Thymus (tissue), 11 donors: Measurements from ENCODE around the gene APOO. TPM values are rescaled to one million over a fixed set of nuclear protein-coding genes. Genes with fewer than 3 reads are reported as not detected.

Experiments used
- DNase-seq, 9 donors: peaks; one replicate each; pipeline ENCODE4 v3.0.0-alpha.2; 2013; ENCODE audit warnings: low spot score in 9 of 9, low read depth in 6 of 9, missing footprints in 1 of 9
- H3K27ac ChIP-seq, 2 donors: one replicate each; pipeline ENCODE4 v1.5.1; 2013; ENCODE audit warnings: control low read depth in 1 of 2, low read depth in 1 of 2, low read length in 1 of 2, mild to moderate bottlenecking in 1 of 2, moderate library complexity in 1 of 2
- H3K27me3 ChIP-seq, 2 donors: one replicate each; pipeline ENCODE4 v1.5.1; 2013; ENCODE audit warnings: low read length in 1 of 2; ENCODE audit not compliant: control insufficient read depth in 2 of 2, insufficient read depth in 1 of 2
- H3K36me3 ChIP-seq, 2 donors: one replicate each; pipeline ENCODE4 v1.5.1; 2013; ENCODE audit warnings: low read length in 1 of 2, mild to moderate bottlenecking in 1 of 2, moderate library complexity in 1 of 2; ENCODE audit not compliant: control insufficient read depth in 2 of 2, insufficient read depth in 2 of 2
- H3K4me1 ChIP-seq, 2 donors: one replicate each; pipeline ENCODE4 v1.5.1; 2013; ENCODE audit warnings: low read length in 2 of 2; ENCODE audit not compliant: control insufficient read depth in 2 of 2, insufficient read depth in 2 of 2
- H3K4me3 ChIP-seq, 2 donors: one replicate each; pipeline ENCODE4 v1.5.1; 2013; ENCODE audit warnings: low read length in 2 of 2, control low read depth in 1 of 2, mild to moderate bottlenecking in 1 of 2
- H3K9me3 ChIP-seq, 2 donors: one replicate each; pipeline ENCODE4 v1.5.1; 2013; ENCODE audit warnings: low read length in 1 of 2, mild to moderate bottlenecking in 1 of 2; ENCODE audit not compliant: control insufficient read depth in 2 of 2, insufficient read depth in 1 of 2
- WGBS: extraction: QIAGEN DNeasy Blood & Tissue Kit; methylation state at CpG from one replicate; pipeline ENCODE4 v1.1.7; 2013; 5-methylcytosine and 5-hydroxymethylcytosine counted together
- polyA plus RNA-seq: library from polyadenylated mRNA; stranded (reverse); fragments of 200-250 nt; gene quantifications from one replicate; pipeline ENCODE4 v1.2.3, GENCODE V29; 2013
- total RNA-seq: library from RNA; stranded (reverse); fragments of 120-200 nt; gene quantifications from one replicate; pipeline ENCODE4 v1.2.4, GENCODE V29; 2013
- donor health status: healthy.

The APOO gene
- total and polyA plus RNA-seq, 2 donors: 16.6 to 24.6 TPM

- no peak overlapping the region for H3K4me3 ChIP-seq
- H3K27ac ChIP-seq: no peak overlapping the region
- H3K36me3 ChIP-seq: no peaks in the 10 kb centered on the region
- H3K4me1 ChIP-seq: peaks cover 0 to 5% of the 10 kb centered on the region in 2 donors
- no peaks in the 10 kb centered on the region for H3K9me3 ChIP-seq
- 94% methylated on average over 5 of the region's 5 CpGs for WGBS
- peaks cover 0 to 3% of the 10 kb centered on the region in 2 donors for H3K27me3 ChIP-seq
- no peak for DNase-seq
Measured at GRCh38 chrX:23911126-23911835, 3.5 kb upstream of the APOO start.

GRCh38 chrX:23908219-23909004 is 674 bp upstream of the APOO start:
- peaks cover 0 to 3% of the 10 kb centered on the region in 2 donors for H3K27me3 ChIP-seq
- DNase-seq: peak in 1 of 9 donors; percentile 29
- peaks cover 0 to 5% of the 10 kb centered on the region in 2 donors for H3K4me1 ChIP-seq
- peak overlapping the region; percentile 80 to 91 for H3K27ac ChIP-seq
- H3K4me3 ChIP-seq: peak overlapping the region; percentile 52 to 58
- WGBS: 34% methylated on average over 13 of the region's 13 CpGs
- H3K36me3 ChIP-seq: no peaks in the 10 kb centered on the region
- H3K9me3 ChIP-seq: no peaks in the 10 kb centered on the region

GRCh38 chrX:23907111-23907497 is 634 bp downstream of the APOO start:
- Histone ChIP-seq H3K27me3 (peaks cover 0 to 3% of the 10 kb centered on the region in 2 donors), H3K27ac (peak overlapping the region; percentile 80 to 91), H3K9me3 (no peaks in the 10 kb centered on the region), H3K4me3 (peak overlapping the region; percentile 52 to 58), H3K4me1 (peaks cover 0 to 6% of the 10 kb centered on the region in 2 donors), H3K36me3 (no peaks in the 10 kb centered on the region)
- WGBS: 3% methylated on average over 12 of the region's 12 CpGs
- DNase-seq: no peak

- no peak overlapping the region for H3K4me3 ChIP-seq
- peaks cover 0 to 3% of the 10 kb centered on the region in 2 donors for H3K27me3 ChIP-seq
- DNase-seq: no peak
- no peaks in the 10 kb centered on the region for H3K36me3 ChIP-seq
- H3K9me3 ChIP-seq: no peaks in the 10 kb centered on the region
- 96% methylated on average over 2 of the region's 2 CpGs for WGBS
- peaks cover 0 to 15% of the 10 kb centered on the region in 2 donors for H3K4me1 ChIP-seq
- no peak overlapping the region for H3K27ac ChIP-seq
Measured at GRCh38 chrX:23904096-23904495, 3.6 kb downstream of the APOO start.

- no peaks in the 10 kb centered on the region for H3K9me3 ChIP-seq
- peaks cover 0 to 10% of the 10 kb centered on the region in 2 donors for H3K4me1 ChIP-seq
- H3K27ac ChIP-seq: no peak overlapping the region
- H3K4me3 ChIP-seq: no peak overlapping the region
- no peaks in the 10 kb centered on the region for H3K27me3 ChIP-seq
- 3% methylated on average over 2 of the region's 2 CpGs for WGBS
- no peaks in the 10 kb centered on the region for H3K36me3 ChIP-seq
- DNase-seq: peak in 3 of 9 donors; percentile 41 to 59 (median 43)
Measured at GRCh38 chrX:23902419-23902818, 5.3 kb downstream of the APOO start.

GRCh38 chrX:23901805-23902204 is 5.9 kb downstream of the APOO start:
- Histone ChIP-seq H3K27ac (no peak overlapping the region), H3K9me3 (no peaks in the 10 kb centered on the region), H3K27me3 (no peaks in the 10 kb centered on the region), H3K36me3 (no peaks in the 10 kb centered on the region), H3K4me3 (no peak overlapping the region), H3K4me1 (peaks cover 0 to 10% of the 10 kb centered on the region in 2 donors)
- WGBS: 43% methylated on average over 1 of the region's 1 CpG
- DNase-seq: peak in 6 of 9 donors; percentile 39 to 82 (median 47)

- no peak for DNase-seq
- WGBS: 81% methylated on average over 3 of the region's 3 CpGs
- Histone ChIP-seq H3K27ac (no peak overlapping the region), H3K4me1 (peaks cover 0 to 10% of the 10 kb centered on the region in 2 donors), H3K36me3 (no peaks in the 10 kb centered on the region), H3K4me3 (no peak overlapping the region), H3K27me3 (no peaks in the 10 kb centered on the region), H3K9me3 (no peaks in the 10 kb centered on the region)
Measured at GRCh38 chrX:23901060-23901459, 6.7 kb downstream of the APOO start.

GRCh38 chrX:23900220-23900797 is 7.4 kb downstream of the APOO start:
- Histone ChIP-seq H3K4me3 (no peak overlapping the region), H3K9me3 (no peaks in the 10 kb centered on the region), H3K27ac (no peak overlapping the region), H3K36me3 (no peaks in the 10 kb centered on the region), H3K4me1 (peaks cover 0 to 10% of the 10 kb centered on the region in 2 donors), H3K27me3 (no peaks in the 10 kb centered on the region)
- DNase-seq: no peak
- 96% methylated on average over 12 of the region's 12 CpGs for WGBS
